Mucosa of descending colon (tissue), 3 donors: Measurements from ENCODE around the gene PEX19. TPM values are rescaled to one million over a fixed set of nuclear protein-coding genes. Genes with fewer than 3 reads are reported as not detected.

Experiments
- ATAC-seq: fragments of 200-7000 bp; cut with Tn5 transposase; one replicate; pipeline ENCODE4 v1.9.1; 2020; ENCODE audit warnings: mild to moderate bottlenecking, moderate library complexity
- DNase-seq, 3 donors: peaks; one replicate each; pipeline ENCODE4 v3.0.0-alpha.2; 2020
- H3K36me3 ChIP-seq: fragments of 200-600 bp; one replicate; pipeline ENCODE4 v1.8.0; 2021; ENCODE audit warnings: low read depth, mild to moderate bottlenecking
- H3K4me1 ChIP-seq: fragments of 200-600 bp; one replicate; pipeline ENCODE4 v1.8.0; 2021; ENCODE audit warnings: low read depth, mild to moderate bottlenecking
- H3K4me3 ChIP-seq: fragments of 200-600 bp; one replicate; pipeline ENCODE4 v1.8.0; 2021; ENCODE audit warnings: mild to moderate bottlenecking
- H3K9me3 ChIP-seq: fragments of 200-600 bp; one replicate; pipeline ENCODE4 v1.8.0; 2021; ENCODE audit warnings: mild to moderate bottlenecking
- CTCF ChIP-seq: fragments of 200-600 bp; IDR thresholded peaks from one replicate; pipeline ENCODE4 v1.8.0; 2022; ENCODE audit warnings: antibody characterized with exemption, mild to moderate bottlenecking
- intact Hi-C, 2 donors: fragments of 100-400 bp; cut with DNase I in 1 of 2; cut with micrococcal nuclease in 1 of 2; formaldehyde crosslinking; loops; one replicate each; pipeline versions ENCODE4 v1.11.0 to v1.11.1; 2022; cut with DNase I, micrococcal nuclease
- total RNA-seq, 3 donors: library from RNA; stranded (reverse); fragmentation: NEBNext Ultra II Directional in 2 of 3; extraction: Animal tissue kit (Norgen Biotek cat#: 25700) in 2 of 3; gene quantifications; one replicate each; pipeline versions ENCODE4 v1.2.1 to v1.2.4, GENCODE V29; 2021 to 2023
- donor health status: DM: no; HTN: no; CAD: no; lungs with moderate emphysema.
- donor health status: DM: no; HTN: no; CAD: no.
- donor health status: DM: no; HTN: yes; CAD: no.

Gene PEX19
- total RNA-seq, 3 donors from 2014 or later, result 53.7 to 82.0 (median 76.3) TPM

- Histone ChIP-seq H3K4me3 (no peak overlapping the region), H3K36me3 (peaks cover 4% of the 10 kb centered on the region), H3K9me3 (no peaks in the 10 kb centered on the region), H3K4me1 (no peaks in the 10 kb centered on the region)
- TF ChIP-seq CTCF, result no peak
- ATAC-seq (no peak), DNase-seq (no peak)
- intact Hi-C loops, result no loop called here
Measured at GRCh38 chr1:160236806-160237205, 48.1 kb downstream of the PEX19 start.

- ATAC-seq (no peak), DNase-seq (no peak)
- no peak for TF ChIP-seq CTCF
- intact Hi-C loops, result no loop called here
- no peaks in the 10 kb centered on the region for H3K36me3 ChIP-seq
- no peak overlapping the region for H3K4me3 ChIP-seq
- no peaks in the 10 kb centered on the region for H3K4me1 ChIP-seq
- H3K9me3 ChIP-seq, result no peaks in the 10 kb centered on the region
Measured at GRCh38 chr1:160232911-160233310, 52.0 kb downstream of the PEX19 start.

GRCh38 chr1:160228431-160228830, 56.5 kb downstream of the PEX19 start:
- no peak for ATAC-seq
- intact Hi-C loops, result no loop called here
- Histone ChIP-seq H3K4me1 (no peaks in the 10 kb centered on the region), H3K9me3 (no peaks in the 10 kb centered on the region), H3K36me3 (peaks cover 9% of the 10 kb centered on the region), H3K4me3 (no peak overlapping the region)
- no peak for TF ChIP-seq CTCF
- DNase-seq, result no peak

GRCh38 chr1:160227561-160227960, 57.4 kb downstream of the PEX19 start:
- H3K4me1 ChIP-seq, result no peaks in the 10 kb centered on the region
- TF ChIP-seq CTCF, result no peak
- intact Hi-C loops, result no loop called here
- no peak for ATAC-seq
- H3K9me3 ChIP-seq, result no peaks in the 10 kb centered on the region
- no peak overlapping the region for H3K4me3 ChIP-seq
- H3K36me3 ChIP-seq, result peaks cover 12% of the 10 kb centered on the region
- no peak for DNase-seq

GRCh38 chr1:160227034-160227433, 57.9 kb downstream of the PEX19 start:
- no peaks in the 10 kb centered on the region for H3K9me3 ChIP-seq
- peaks cover 12% of the 10 kb centered on the region for H3K36me3 ChIP-seq
- ATAC-seq (no peak), DNase-seq (no peak)
- no peak overlapping the region for H3K4me3 ChIP-seq
- intact Hi-C loops, result no loop called here
- no peak for TF ChIP-seq CTCF
- no peaks in the 10 kb centered on the region for H3K4me1 ChIP-seq

Other genes starting within 250 kb of the PEX19 start
- gene KCNJ10, start 215.0 kb downstream of the PEX19 start, total RNA-seq, result under 1 TPM; 0.23 to 0.73 (median 0.27) TPM
- under 1 TPM in 1 of 3 donors, not detected in 2; 0.47 TPM for gene KCNJ9, start 203.6 kb downstream of the PEX19 start, total RNA-seq
- gene IGSF8, start 186.5 kb downstream of the PEX19 start, total RNA-seq, result 10 to 100 TPM; 38.3 to 65.0 (median 39.1) TPM
- gene ATP1A2, start 169.4 kb downstream of the PEX19 start, total RNA-seq, result 100 to 1,000 TPM in 1 of 3 donors, 1 to 10 TPM in 2; 2.6 to 124 (median 4.0) TPM
- under 1 TPM in 1 of 3 donors, not detected in 2; 0.16 TPM for gene ATP1A4, start 133.5 kb downstream of the PEX19 start, total RNA-seq
- gene CASQ1, start 94.6 kb downstream of the PEX19 start, total RNA-seq, result under 1 TPM in 2 of 3 donors, not detected in 1; 0.34 to 0.82 TPM
- 100 to 1,000 TPM in 1 of 3 donors, 10 to 100 TPM in 2; 31.6 to 125 (median 36.6) TPM for gene PEA15, start 79.7 kb downstream of the PEX19 start, total RNA-seq
- 100 to 1,000 TPM in 2 of 3 donors, 10 to 100 TPM in 1; 96.7 to 146 (median 123) TPM for gene DCAF8, start 22.6 kb downstream of the PEX19 start, total RNA-seq
- gene COPA, start 58.1 kb upstream of the PEX19 start, total RNA-seq, result 100 to 1,000 TPM; 141 to 165 (median 151) TPM
- 100 to 1,000 TPM in 1 of 3 donors, 10 to 100 TPM in 2; 70.4 to 104 (median 95.8) TPM for gene NCSTN, start 58.2 kb upstream of the PEX19 start, total RNA-seq
- gene NHLH1, start 81.9 kb upstream of the PEX19 start, total RNA-seq, result under 1 TPM; 0.14 to 0.16 (median 0.14) TPM
- gene VANGL2, start 115.4 kb upstream of the PEX19 start, total RNA-seq, result 1 to 10 TPM; 5.2 to 8.9 (median 8.7) TPM
- 1 to 10 TPM; 1.2 to 2.6 (median 2.4) TPM for gene SLAMF6, start 238.1 kb upstream of the PEX19 start, total RNA-seq